ENCODE data around the gene E2F4. TPM values are rescaled to one million over a fixed set of nuclear protein-coding genes. Genes with fewer than 3 reads are reported as not detected.
A peak's percentile ranks its signal among the peaks of the same experiment; 100 is the strongest.

The E2F4 gene
- polyA plus RNA-seq, 1 donor (not counting 4 experiments of a cell fraction or from before 2014, with no cell fraction given), result 64.7 TPM

- peaks cover 0 to 3% of the 10 kb centered on the region in 2 experiments for H3K36me3 ChIP-seq (ENCODE audit: control insufficient read depth in 2 of 2, extremely low read depth in 1 of 2, insufficient read depth in 2 of 2, low read length in 2 of 2)
- dilution Hi-C loops (cut with MboI; ENCODE audit: extremely low pct_ligation_motif_present, low sequenced_read_pairs), result no loop called here
These were observed 11.8 kb upstream of the E2F4 start for GRCh38 chr16:67180166-67180565.

GRCh38 chr16:67181346-67181745, 10.6 kb upstream of the E2F4 start:
- Histone ChIP-seq H2AFZ (ENCODE audit: control insufficient read depth, low read length) (no peak overlapping the region), H3K9ac (ENCODE audit: control insufficient read depth, extremely low read depth, insufficient read depth, low read length) (no peak overlapping the region), H3K27ac (ENCODE audit: control insufficient read depth, insufficient read depth, low read length) (no peak overlapping the region), H3K4me1 (ENCODE audit: control insufficient read depth, extremely low read depth, insufficient read depth, low read length) (peaks cover 44% of the 10 kb centered on the region), H3K36me3 (ENCODE audit: control insufficient read depth in 2 of 2, extremely low read depth in 1 of 2, insufficient read depth in 2 of 2, low read length in 2 of 2) (peaks cover 0 to 3% of the 10 kb centered on the region in 2 experiments), H3K9me1 (ENCODE audit: control insufficient read depth, extremely low read depth, insufficient read depth, low read length) (peaks cover 2% of the 10 kb centered on the region), H3K4me3 (ENCODE audit: control insufficient read depth in 2 of 3, extremely low read depth in 1 of 3, insufficient read depth in 2 of 3, low read depth in 1 of 3, low read length in 3 of 3) (no peak overlapping the region), H4K20me1 (ENCODE audit: control insufficient read depth, extremely low read depth, insufficient read depth, low read length) (no peaks in the 10 kb centered on the region), H3K4me2 (ENCODE audit: control insufficient read depth, extremely low read depth, insufficient read depth, low read depth, low read length) (peak overlapping the region; percentile 33), H3K27me3 (ENCODE audit: control insufficient read depth, extremely low read depth, insufficient read depth, low read length) (no peaks in the 10 kb centered on the region), H3K9me3 (ENCODE audit: control insufficient read depth, low read depth, low read length) (no peaks in the 10 kb centered on the region), H3K79me2 (ENCODE audit: control insufficient read depth, insufficient read depth, low read length) (peaks cover 7% of the 10 kb centered on the region)
- DNase-seq (ENCODE audit: low read depth, low spot score) (no peak), FAIRE-seq (peak; percentile 90)
- dilution Hi-C loops (cut with MboI; ENCODE audit: extremely low pct_ligation_motif_present, low sequenced_read_pairs), result no loop called here
- TF ChIP-seq EZH2 (IDR thresholded peaks at IDR 0.05; ENCODE audit: low read length) (no peak), CTCF (optimal IDR thresholded peaks at IDR 0.05 in 1 of 3, IDR thresholded peaks at IDR 0.05 in 1 of 3, conservative IDR thresholded peaks at IDR 0.05 in 1 of 3; ENCODE audit: extremely low read depth in 1 of 3, insufficient read depth in 2 of 3, low read length in 3 of 3) (no peak)

More at GRCh38 chr16:67180166-67180565, 11.8 kb upstream of the E2F4 start:
- H3K4me3 ChIP-seq (ENCODE audit: control insufficient read depth in 2 of 3, extremely low read depth in 1 of 3, insufficient read depth in 2 of 3, low read depth in 1 of 3, low read length in 3 of 3), result no peak overlapping the region
- H3K4me2 ChIP-seq (ENCODE audit: control insufficient read depth, extremely low read depth, insufficient read depth, low read depth, low read length), result no peak overlapping the region
- no peak for FAIRE-seq
- no peak overlapping the region for H3K27ac ChIP-seq (ENCODE audit: control insufficient read depth, insufficient read depth, low read length)
- no peak for TF ChIP-seq EZH2 (IDR thresholded peaks at IDR 0.05; ENCODE audit: low read length)
- TF ChIP-seq CTCF (optimal IDR thresholded peaks at IDR 0.05 in 1 of 3, IDR thresholded peaks at IDR 0.05 in 1 of 3, conservative IDR thresholded peaks at IDR 0.05 in 1 of 3; ENCODE audit: extremely low read depth in 1 of 3, insufficient read depth in 2 of 3, low read length in 3 of 3), result no peak
- H3K9me3 ChIP-seq (ENCODE audit: control insufficient read depth, low read depth, low read length), result no peaks in the 10 kb centered on the region
- H3K9me1 ChIP-seq (ENCODE audit: control insufficient read depth, extremely low read depth, insufficient read depth, low read length), result no peaks in the 10 kb centered on the region
- DNase-seq (ENCODE audit: low read depth, low spot score), result no peak
- H3K4me1 ChIP-seq (ENCODE audit: control insufficient read depth, extremely low read depth, insufficient read depth, low read length), result peaks cover 45% of the 10 kb centered on the region
- H3K79me2 ChIP-seq (ENCODE audit: control insufficient read depth, insufficient read depth, low read length), result peaks cover 7% of the 10 kb centered on the region
- H3K27me3 ChIP-seq (ENCODE audit: control insufficient read depth, extremely low read depth, insufficient read depth, low read length), result no peaks in the 10 kb centered on the region
- no peak overlapping the region for H2AFZ ChIP-seq (ENCODE audit: control insufficient read depth, low read length)
- H4K20me1 ChIP-seq (ENCODE audit: control insufficient read depth, extremely low read depth, insufficient read depth, low read length), result no peaks in the 10 kb centered on the region
- H3K9ac ChIP-seq (ENCODE audit: control insufficient read depth, extremely low read depth, insufficient read depth, low read length), result no peak overlapping the region
